DMS79 treated with DMSO at 0.1 percent for 48 hours (cell line): ENCODE results near the gene NMBR.
"Not testable (repeated sequence)": the region's sequence is repeated elsewhere in the genome, so short reads cannot be mapped to it uniquely, and the experiment has no call there.

ENCODE experiments used
- DNase-seq: peaks from one replicate; lab custom pipeline; 2025; lab: John Stamatoyannopoulos, UW

NMBR gene

GRCh38 chr6:142146828-142147662, at the start of gene NMBR, which contains the start of gene VTA1:
Gene NMBR, minus strand, starts transcription at chr6:142147122. Its CDS starts 58,464 bp downstream, at chr6:142088658.
Gene VTA1, plus strand, starts transcription at chr6:142147263. Its CDS starts 25 bp downstream, at chr6:142147288.
- peak; percentile 97 for DNase-seq

GRCh38 chr6:142195862-142196541, 49.1 kb upstream of the NMBR start:
- no peak for DNase-seq

DNA sequence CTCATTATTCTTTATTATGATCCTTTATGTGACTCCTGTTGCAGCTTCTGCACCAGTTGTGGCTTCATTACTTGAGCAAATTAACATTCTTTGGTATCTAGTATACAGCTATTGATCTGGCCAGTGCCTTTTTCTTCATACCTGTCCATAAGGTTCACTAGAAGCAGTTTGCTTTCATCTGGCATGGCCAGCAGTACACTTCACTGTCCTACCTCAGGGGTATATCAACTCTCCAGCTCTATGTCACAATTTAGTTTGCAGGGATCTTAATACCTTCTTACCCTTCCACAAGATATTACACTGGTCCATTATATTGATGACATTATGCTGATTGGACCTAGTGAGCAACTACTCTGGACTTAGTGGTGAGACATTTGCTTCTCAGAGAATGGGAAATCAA, 46.7 kb upstream of the NMBR start:
- no peak for DNase-seq

GRCh38 chr6:142192343-142192742, 45.4 kb upstream of the NMBR start:
- no peak for DNase-seq

DNA sequence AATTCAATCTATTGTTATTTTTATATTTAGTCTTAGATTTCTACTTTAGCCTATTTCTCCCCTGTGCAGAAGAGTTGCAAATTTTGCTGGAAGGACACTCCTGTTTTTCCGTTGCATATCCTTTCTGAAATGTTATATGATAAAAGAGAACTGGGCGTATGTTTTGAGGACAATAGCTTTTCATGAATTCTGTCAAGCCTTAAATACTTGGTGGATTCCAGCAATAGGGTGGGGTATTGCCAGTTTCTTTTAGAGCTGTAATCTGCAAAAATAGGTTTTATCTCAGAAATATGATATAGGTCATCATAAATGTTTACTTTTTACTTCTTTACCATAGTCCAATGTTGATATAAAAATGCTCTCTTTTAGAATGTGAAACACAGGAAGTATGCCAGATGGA, 42.1 kb upstream of the NMBR start:
- no peak for DNase-seq

DNA sequence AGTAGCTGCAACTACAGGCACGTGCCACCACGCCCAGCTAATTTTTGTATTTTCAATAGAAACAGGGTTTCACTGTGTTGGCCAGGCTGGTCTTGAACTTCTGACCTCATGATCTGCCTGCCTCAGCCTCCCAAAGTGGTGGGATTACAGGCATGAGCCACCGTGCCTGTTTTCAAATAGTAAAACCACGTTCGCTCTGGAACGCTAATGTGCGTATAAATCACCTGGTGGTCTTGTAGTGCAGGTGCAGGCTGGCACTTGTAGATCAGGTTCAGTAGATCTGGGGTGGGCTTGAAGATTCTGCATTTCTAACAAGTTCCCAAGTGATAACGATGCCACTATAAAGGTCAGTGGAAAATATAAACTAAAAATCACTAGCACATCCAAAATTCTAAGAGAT, 41.4 kb upstream of the NMBR start:
- not testable (repeated sequence) for DNase-seq

DNA sequence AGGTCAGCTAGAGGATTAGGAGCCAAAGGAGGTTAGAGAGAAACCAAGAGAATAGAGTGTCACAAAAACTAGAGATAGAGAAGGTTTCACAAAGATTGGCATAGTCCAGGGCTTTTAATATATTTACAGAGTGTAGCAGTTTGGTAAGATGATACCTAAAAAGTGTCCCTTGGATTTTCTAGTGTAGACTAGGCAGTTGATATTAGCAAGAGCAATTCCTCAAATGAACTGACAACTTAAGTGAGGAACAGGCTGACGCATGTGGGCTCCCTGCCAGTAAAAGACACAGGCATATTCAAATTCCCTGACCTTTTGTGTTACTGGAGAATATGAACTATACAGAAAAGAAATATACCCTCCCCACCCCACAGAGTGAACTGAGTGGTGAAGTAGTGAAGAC, 40.3 kb upstream of the NMBR start:
- DNase-seq, result peak; percentile 30

DNA sequence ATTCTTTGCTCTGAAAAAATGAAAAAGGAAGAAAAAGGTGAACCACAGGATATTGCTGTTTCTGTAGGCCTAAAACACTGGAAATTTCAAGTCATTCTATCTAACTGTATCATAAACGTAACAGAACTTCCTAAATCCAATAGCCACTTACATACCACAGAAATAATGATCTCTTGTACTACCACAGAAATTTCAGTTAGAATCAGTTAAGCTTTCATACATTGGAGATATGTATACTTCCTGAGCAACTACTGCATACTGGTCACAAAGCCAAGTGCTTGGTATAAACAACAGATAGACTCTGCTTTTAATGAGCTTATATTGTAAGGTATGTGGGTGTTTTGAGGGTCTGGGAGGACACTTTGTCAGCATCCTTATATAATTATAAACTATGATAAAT, 38.7 kb upstream of the NMBR start:
- DNase-seq, result no peak

DNA sequence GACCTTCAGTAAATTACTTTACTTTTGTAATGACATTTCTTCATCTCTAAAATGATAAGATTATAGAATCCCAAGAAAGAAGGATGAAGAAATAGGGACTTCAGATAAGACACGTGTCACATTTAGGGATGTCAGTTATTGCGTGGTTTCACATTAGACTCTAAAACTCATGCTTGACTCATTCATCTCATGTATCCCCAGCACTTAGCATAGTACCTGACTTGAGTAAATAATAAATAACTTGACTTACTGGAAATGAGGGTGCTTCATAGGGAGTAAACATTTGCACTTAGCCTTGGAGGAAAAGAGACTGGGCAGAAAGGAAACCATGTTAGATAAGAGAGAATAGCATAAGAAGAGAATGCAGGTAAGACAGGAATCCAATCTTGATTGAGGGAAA, 37.4 kb upstream of the NMBR start:
- no peak for DNase-seq

DNA sequence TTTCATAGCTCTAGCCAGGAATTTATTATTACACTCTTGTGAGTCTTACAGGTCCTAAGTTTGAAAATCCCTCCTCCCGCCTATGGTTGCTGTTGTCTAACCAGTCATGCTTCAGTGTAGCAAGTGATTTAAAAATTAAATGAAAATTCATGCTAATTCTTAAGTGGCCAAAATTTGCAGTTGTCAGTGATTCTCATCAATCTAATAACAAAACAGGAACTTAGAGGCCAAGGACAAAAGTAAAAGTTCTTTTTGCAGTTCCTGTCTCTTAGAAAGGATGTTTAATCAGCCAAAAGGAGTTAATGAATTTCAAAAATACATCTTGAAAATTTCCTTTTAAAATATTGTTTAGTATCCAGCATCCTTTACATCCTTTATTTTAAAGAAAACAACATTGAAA, 36.4 kb upstream of the NMBR start:
- DNase-seq, result no peak

GRCh38 chr6:142182004-142182403, 35.1 kb upstream of the NMBR start:
- DNase-seq, result no peak

DNA sequence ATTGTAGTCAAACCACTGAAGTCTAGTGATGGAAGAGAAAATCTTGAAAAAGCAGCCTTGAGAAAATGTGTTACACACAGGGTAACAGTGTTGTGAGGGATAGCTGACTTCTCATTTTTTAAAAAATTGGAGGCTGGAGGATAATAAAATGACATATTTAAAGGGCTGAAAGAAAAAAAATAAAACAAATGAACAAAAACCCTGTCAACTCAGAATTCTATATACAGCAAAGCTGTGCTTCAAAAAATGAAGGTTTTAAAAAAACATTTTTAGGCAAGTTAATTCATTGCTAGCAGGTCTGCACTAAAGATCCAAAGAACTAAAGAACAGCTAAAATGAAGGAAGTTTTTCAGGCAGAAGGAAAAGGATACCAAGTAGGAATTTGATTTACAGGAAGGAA, 31.2 kb upstream of the NMBR start:
- no peak for DNase-seq

GRCh38 chr6:142174703-142175102, 27.8 kb upstream of the NMBR start:
- no peak for DNase-seq

DNA sequence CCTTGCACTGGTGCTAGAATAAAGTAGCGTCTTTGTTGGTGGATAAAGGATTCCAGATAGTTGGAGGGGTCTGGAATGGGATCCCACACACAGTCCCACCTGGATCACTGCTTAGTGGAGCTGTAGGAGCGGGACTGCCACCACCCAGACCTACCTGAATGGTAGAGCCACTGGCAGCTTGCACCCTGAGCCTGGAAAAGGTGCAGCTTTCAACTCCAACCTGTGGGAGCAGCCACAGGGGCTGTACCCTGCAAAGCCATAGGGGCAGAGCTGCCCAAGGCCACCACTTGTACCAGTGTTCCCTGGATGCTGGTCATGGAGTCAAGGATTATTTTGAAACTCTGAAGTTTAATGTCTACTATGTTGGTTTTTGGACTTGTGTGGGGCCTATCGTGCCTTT, 27.1 kb upstream of the NMBR start:
- no peak for DNase-seq

DNA sequence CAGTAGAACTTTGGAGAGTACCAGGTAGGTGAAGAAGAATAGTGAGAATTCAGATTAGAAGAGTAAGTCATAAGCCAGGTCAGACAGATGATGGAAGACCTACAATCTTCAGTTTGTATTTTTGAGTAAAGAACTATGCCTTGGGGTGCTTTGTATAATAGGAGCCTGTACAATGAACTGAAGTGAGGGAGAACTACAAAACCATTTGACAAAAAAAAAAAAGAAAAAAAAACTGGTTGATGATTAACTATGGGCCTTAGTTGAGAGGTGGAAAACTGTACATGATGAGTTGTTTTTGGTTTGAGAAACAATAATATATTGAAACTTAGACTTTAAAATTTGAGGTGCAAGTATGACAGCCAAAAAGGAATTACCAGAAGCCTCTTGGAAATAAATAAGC, 25.8 kb upstream of the NMBR start:
- no peak for DNase-seq

DNA sequence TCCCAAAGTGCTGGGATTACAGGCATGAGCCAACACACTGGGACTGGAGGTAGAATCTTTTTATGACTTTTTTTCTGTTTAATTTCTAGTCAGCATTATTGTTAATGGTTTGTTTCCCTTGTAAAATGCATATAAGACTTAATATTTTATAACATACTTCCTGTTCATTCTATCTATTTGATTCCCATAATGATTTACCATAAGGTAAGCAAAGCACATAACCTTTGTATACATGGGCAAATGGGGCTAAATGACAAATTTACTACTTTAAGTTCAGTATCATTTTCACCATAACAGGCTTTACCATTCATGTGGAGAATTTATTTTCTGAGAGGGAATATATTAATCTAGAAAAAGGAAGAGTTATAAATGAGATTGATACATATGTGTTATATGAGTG, 24.4 kb upstream of the NMBR start:
- DNase-seq, result no peak

DNA sequence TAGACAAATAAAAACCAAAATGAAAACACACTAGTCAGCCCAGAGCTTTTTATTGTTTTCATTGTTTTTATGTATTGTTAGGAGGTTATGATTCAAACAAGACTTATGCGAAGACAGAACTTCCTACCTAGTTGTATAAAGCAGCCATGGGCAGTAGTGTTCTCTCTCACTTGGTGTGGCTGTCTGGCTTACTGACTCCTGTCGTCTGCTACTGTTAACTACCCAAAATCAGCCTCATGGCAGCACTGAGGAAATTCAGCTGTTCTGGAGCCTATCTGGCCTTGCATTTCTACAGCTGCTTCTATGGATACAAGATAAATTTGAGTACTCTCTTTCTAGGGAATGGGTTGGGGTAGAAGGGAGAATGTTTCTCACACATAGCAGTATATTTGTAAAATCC, 20.6 kb upstream of the NMBR start:
- no peak for DNase-seq

DNA sequence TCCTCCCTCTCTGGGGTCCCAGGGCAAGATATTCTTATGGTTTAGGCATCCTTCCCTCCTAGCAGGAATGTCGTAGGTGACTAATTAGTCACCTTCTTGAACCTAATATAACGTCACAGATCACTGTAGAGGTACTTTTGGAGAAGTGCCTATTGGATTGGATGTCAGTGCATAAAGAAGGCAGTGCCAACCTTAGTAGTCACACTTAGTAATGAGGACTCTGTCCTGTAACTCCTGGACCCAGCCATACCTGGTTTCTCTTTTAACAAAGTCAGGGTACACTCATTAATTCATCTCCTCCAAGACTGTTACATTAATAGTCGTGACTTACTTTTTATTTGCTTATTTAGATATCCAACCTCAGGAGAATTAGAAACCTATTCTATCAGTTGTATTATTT, 20.1 kb upstream of the NMBR start:
- DNase-seq, result no peak

- no peak for DNase-seq
Measured at GRCh38 chr6:142165227-142165626, 18.3 kb upstream of the NMBR start.

DNA sequence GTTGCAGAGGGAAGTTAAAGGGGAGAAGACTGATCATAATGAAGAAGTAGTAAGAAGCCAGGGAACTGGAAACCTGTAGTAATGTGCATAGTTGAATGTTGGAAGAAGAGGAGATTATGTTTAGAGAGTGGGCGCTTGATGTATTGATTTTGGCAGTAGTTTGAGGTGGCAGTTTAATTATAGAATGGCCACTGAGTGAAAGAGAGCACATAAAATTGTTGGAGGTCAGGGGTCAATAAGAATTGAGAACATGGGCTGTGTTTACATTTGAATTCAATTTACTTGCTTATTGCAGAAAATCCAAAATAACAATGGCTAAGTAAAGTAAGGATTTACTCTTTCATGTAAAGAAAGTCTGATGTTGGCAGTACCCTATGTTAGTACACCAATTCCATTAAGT, 15.9 kb upstream of the NMBR start:
- DNase-seq, result no peak

GRCh38 chr6:142156758-142157068, 9.8 kb upstream of the NMBR start:
- DNase-seq, result not testable (repeated sequence)

DNA sequence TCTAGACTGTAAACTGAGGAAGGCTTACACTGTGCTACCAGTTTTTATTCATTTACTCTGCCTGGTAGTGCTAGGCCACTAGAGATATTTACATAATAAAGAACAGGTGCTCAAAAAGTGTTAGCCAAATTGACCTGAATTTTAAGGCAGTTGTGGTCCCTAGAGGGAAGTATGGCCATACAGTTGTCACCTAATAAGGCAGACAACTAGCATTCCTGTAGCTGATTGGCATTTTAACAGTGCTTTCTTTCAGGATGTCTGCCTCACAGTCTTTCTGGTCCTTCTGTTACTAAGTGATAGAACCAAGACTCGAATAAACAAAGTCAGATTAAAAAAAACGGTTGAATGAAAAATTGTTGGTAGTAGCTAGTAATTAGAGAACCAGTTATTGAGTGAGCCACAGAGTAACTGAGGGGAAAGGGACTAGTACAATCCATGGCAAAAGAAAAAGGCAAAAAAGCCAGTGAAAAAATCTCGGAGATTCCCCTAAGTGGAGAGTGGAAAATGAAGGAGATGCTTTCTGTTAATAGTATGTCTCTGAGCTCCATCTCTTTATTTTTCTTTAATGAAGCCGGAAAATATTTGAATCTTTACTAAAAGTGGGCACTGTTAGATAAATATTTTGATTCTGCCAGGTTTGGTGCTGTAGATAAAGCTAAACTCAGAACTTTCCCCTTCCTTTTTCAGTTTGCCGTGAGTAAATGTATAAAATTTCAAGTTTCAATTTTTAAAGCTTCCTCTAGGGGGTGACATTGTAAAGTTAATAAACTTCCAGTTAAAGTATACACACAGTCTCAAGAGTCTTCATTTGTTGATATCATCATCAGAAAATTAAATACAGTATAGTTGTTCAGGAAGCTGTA, 9.2 kb upstream of the NMBR start:
- DNase-seq, result no peak

GRCh38 chr6:142155091-142155490, 8.2 kb upstream of the NMBR start:
- no peak for DNase-seq
